Body of pancreas (tissue), 4 donors: ENCODE measurements around the gene DDA1.

Experiments
- POLR2A ChIP-seq, 3 donors: fragments of 450-650 bp; IDR thresholded peaks; one replicate each; pipeline ENCODE4 v1.6.1; 2016; ENCODE audit warnings: antibody characterized with exemption in 3 of 3, mild to moderate bottlenecking in 2 of 3
- TF ChIP-seq, protein P1 (sequence below), 7 experiments: fragments of 450-650 bp in 4 of 7; fragments of 200-600 bp in 3 of 7; sonication (generic) in 3 of 7; IDR thresholded peaks; one replicate each; pipeline ENCODE4 v1.5.1; 2016 to 2019; ENCODE audit warnings: antibody characterized with exemption in 7 of 7

DNA sequence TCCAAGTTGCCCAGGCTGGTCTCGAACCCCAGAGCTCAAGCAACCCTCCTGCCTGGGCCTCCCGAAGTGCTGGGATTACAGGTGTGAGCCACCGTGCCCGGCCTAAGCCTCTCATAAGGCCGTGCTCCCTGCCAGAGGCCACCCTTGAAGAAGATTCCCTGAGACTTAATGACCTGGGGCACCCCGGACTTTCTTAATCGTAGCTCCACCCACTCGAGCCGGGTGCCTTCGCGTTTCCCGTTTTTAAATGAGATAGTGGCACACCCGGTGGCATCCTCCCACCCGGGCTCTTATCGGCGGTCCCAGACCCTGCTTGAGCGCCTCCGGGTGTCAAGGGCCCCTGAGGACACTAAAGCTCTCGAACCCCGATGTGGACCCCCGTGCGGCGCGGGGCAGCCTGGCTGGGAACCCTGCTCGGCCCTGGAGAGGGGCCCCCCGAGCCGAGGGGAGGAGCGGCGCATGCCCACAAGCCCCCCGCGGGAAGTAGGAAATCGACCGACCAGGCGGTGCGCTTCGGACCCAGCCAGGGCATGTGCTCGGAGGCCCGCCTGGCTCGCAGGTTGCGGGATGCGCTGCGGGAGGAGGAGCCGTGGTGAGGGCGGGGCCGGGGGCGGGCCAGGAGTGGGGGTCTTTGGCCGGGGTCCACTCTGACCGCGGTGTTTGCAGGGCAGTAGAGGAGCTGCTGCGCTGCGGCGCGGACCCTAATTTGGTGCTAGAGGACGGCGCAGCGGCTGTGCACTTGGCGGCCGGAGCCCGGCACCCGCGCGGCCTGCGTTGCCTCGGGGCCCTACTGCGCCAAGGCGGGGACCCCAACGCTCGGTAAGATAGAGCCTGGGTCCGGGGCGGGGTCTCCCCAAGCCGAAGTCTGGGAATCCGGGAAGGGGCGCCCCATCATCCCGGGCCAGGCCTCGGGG is 27.7 kb upstream of the DDA1 start, which contains the start of gene ANKLE1:
- TF ChIP-seq, protein P1, sequence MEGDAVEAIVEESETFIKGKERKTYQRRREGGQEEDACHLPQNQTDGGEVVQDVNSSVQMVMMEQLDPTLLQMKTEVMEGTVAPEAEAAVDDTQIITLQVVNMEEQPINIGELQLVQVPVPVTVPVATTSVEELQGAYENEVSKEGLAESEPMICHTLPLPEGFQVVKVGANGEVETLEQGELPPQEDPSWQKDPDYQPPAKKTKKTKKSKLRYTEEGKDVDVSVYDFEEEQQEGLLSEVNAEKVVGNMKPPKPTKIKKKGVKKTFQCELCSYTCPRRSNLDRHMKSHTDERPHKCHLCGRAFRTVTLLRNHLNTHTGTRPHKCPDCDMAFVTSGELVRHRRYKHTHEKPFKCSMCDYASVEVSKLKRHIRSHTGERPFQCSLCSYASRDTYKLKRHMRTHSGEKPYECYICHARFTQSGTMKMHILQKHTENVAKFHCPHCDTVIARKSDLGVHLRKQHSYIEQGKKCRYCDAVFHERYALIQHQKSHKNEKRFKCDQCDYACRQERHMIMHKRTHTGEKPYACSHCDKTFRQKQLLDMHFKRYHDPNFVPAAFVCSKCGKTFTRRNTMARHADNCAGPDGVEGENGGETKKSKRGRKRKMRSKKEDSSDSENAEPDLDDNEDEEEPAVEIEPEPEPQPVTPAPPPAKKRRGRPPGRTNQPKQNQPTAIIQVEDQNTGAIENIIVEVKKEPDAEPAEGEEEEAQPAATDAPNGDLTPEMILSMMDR (IDR thresholded peaks at IDR 0.05): no peak
- TF ChIP-seq POLR2A (IDR thresholded peaks at IDR 0.05): no peak
